HL-60 (cell line): ENCODE measurements around the gene GRAMD2B.

Source experiments
- CTCF ChIP-seq: IDR thresholded peaks from one replicate; pipeline ENCODE4 v1.5.1; 2011; ENCODE audit warnings: low read length, control low read depth, inconsistent platforms; ENCODE audit not compliant: insufficient read depth
- GABPA ChIP-seq: IDR thresholded peaks from 2 replicates; pipeline ENCODE4 v1.6.1; 2012; ENCODE audit warnings: low read depth
- POLR2AphosphoS5 ChIP-seq: IDR thresholded peaks from 2 replicates; pipeline ENCODE4 v1.6.1; 2012; ENCODE audit warnings: low read depth
- REST ChIP-seq: IDR thresholded peaks from 2 replicates; pipeline ENCODE4 v1.6.1; 2012; ENCODE audit warnings: low read depth; ENCODE audit not compliant: insufficient replicate concordance

DNA sequence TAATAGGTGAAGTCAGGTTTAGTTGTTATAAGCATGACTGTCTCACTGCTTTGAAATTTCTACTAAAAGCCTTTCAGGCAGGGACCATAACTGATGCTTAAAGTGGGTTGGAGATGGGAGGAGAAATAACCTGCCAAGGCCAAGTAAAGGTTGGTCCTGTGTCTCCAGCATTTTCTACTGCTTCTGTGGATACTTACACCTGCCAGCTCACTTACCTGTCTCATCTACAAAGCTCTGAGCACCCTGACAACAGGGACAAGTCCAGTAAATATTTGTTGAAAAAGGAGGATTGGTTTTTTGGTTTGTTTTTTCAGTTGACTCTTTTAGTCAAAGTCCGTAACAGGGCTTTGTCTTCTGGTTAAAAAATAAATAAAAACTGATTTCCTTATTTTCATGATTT, 38.6 kb downstream of the GRAMD2B start:
- TF ChIP-seq CTCF: no peak
- TF ChIP-seq GABPA: no peak
- TF ChIP-seq POLR2AphosphoS5: no peak
- no peak for TF ChIP-seq REST
